IMR-90 (cell line): ENCODE results near the gene STK40. TPM values are rescaled to one million over a fixed set of nuclear protein-coding genes. Genes with fewer than 3 reads are reported as not detected.
A peak's percentile ranks its signal among the peaks of the same experiment; 100 is the strongest.

Source experiments
- ATAC-seq: fragments of 200-7000 bp; cut with Tn5 transposase; 2 replicates; pipeline ENCODE4 v1.9.1; 2020; ENCODE audit warnings: low read depth, mild to moderate bottlenecking, moderate library complexity
- BruUV-seq: library from RNA; stranded (reverse); fragments of 400-500 nt; replicated peaks from 2 replicates; lab custom pipeline; 2021; lab: Mats Ljungman, UMichigan
- CTCF ChIA-PET: fragments of 300-600 bp; formaldehyde crosslinking; extraction: SDS; loops from one replicate; lab custom pipeline; 2021; ENCODE audit warnings: antibody characterized with exemption; lab: Yijun Ruan, JAX
- POLR2A ChIA-PET: fragments of 300-600 bp; sonication (Branson Sonifier 250); formaldehyde crosslinking; loops from one replicate; lab custom pipeline; 2022; ENCODE audit warnings: antibody characterized with exemption; ENCODE audit not compliant: unreplicated experiment; lab: Charles Lee
- DNase-seq: peaks from one replicate; pipeline ENCODE4 v3.0.0; 2013
- H2AFZ ChIP-seq: replicated peaks from 2 replicates; pipeline ENCODE3; 2013; ENCODE audit warnings: low read length, mild to moderate bottlenecking; ENCODE audit not compliant: poor library complexity
- H2AK5ac ChIP-seq: 2 replicates; pipeline ENCODE4 v1.6.1; 2013; ENCODE audit warnings: low read depth, low read length, inconsistent platforms
- H2AK9ac ChIP-seq: replicated peaks from 2 replicates; pipeline ENCODE3; 2013; ENCODE audit warnings: mild to moderate bottlenecking, low read depth, low read length, moderate library complexity; ENCODE audit not compliant: poor library complexity
- H2BK120ac ChIP-seq: 2 replicates; pipeline ENCODE4 v1.6.1; 2013; ENCODE audit warnings: low read depth, low read length, inconsistent platforms
- H2BK15ac ChIP-seq: 3 replicates; pipeline ENCODE4 v1.6.1; 2013; ENCODE audit warnings: low read depth, low read length, inconsistent platforms
- H2BK20ac ChIP-seq: 2 replicates; pipeline ENCODE4 v1.6.1; 2013; ENCODE audit warnings: low read depth, mild to moderate bottlenecking, inconsistent platforms, low read length, moderate library complexity
- H2BK5ac ChIP-seq: 2 replicates; pipeline ENCODE4 v1.6.1; 2013; ENCODE audit warnings: mild to moderate bottlenecking, low read depth, low read length, inconsistent platforms; ENCODE audit not compliant: poor library complexity, severe bottlenecking
- H3K14ac ChIP-seq: replicated peaks from 2 replicates; pipeline ENCODE4 v1.6.1; 2013; ENCODE audit warnings: low read depth, low read length, inconsistent platforms
- H3K18ac ChIP-seq: 2 replicates; pipeline ENCODE4 v1.6.1; 2013; ENCODE audit warnings: low read depth, low read length, control low read depth
- H3K23ac ChIP-seq: 2 replicates; pipeline ENCODE4 v1.6.1; 2013; ENCODE audit warnings: low read depth, low read length, inconsistent platforms
- H3K27ac ChIP-seq: 2 replicates; pipeline ENCODE4 v1.5.1; 2013; ENCODE audit warnings: mild to moderate bottlenecking, control low read depth, low read length; ENCODE audit not compliant: insufficient read depth
- H3K27me3 ChIP-seq: 2 replicates; pipeline ENCODE4 v1.6.1; 2013; ENCODE audit warnings: low read length; ENCODE audit not compliant: control insufficient read depth, insufficient read depth
- H3K36me3 ChIP-seq: 2 replicates; pipeline ENCODE4 v1.6.1; 2013; ENCODE audit warnings: low read length, mixed read lengths; ENCODE audit not compliant: control insufficient read depth, insufficient read depth
- H3K4ac ChIP-seq: 2 replicates; pipeline ENCODE4 v1.6.1; 2013; ENCODE audit warnings: low read depth, low read length, inconsistent platforms
- H3K4me1 ChIP-seq: 2 replicates; pipeline ENCODE4 v1.6.1; 2013; ENCODE audit warnings: low read length, mixed read lengths; ENCODE audit not compliant: control insufficient read depth, insufficient read depth
- H3K4me2 ChIP-seq: 2 replicates; pipeline ENCODE4 v1.6.1; 2013; ENCODE audit warnings: low read depth, mild to moderate bottlenecking, control low read depth, low read length, moderate library complexity
- H3K4me3 ChIP-seq: 2 replicates; pipeline ENCODE4 v1.5.1; 2013; ENCODE audit warnings: low read depth, mild to moderate bottlenecking, control low read depth, low read length, moderate library complexity; ENCODE audit not compliant: insufficient read depth
- H3K56ac ChIP-seq: 2 replicates; pipeline ENCODE4 v1.6.1; 2013; ENCODE audit warnings: low read length, inconsistent platforms; ENCODE audit not compliant: insufficient read depth; ENCODE audit errors: extremely low read depth
- H3K79me1 ChIP-seq, 2 experiments: 2 replicates each; pipeline ENCODE4 v1.6.1; 2013; ENCODE audit warnings: low read length in 2 of 2, inconsistent platforms in 1 of 2, low read depth in 1 of 2
- H3K9ac ChIP-seq: 2 replicates; pipeline ENCODE4 v1.6.1; 2013; ENCODE audit warnings: low read depth, low read length, control low read depth
- H3K9me1 ChIP-seq: 2 replicates; pipeline ENCODE4 v1.6.1; 2013; ENCODE audit warnings: low read length, inconsistent platforms; ENCODE audit not compliant: insufficient read depth
- H3K9me3 ChIP-seq: 2 replicates; pipeline ENCODE4 v1.6.1; 2013; ENCODE audit warnings: low read length; ENCODE audit not compliant: control insufficient read depth, insufficient read depth
- H4K20me1 ChIP-seq: 2 replicates; pipeline ENCODE4 v1.6.1; 2013; ENCODE audit warnings: low read length, inconsistent platforms; ENCODE audit not compliant: insufficient read depth
- H4K5ac ChIP-seq: 2 replicates; pipeline ENCODE4 v1.6.1; 2013; ENCODE audit warnings: mild to moderate bottlenecking, low read depth, low read length, control low read depth
- H4K8ac ChIP-seq, 2 experiments: 2 replicates each; pipeline ENCODE4 v1.6.1; 2013; ENCODE audit warnings: low read depth in 2 of 2, low read length in 2 of 2, control low read depth in 1 of 2, inconsistent platforms in 1 of 2
- H4K91ac ChIP-seq: 2 replicates; pipeline ENCODE4 v1.6.1; 2013; ENCODE audit warnings: low read depth, low read length, inconsistent platforms; ENCODE audit not compliant: insufficient read depth
- BHLHE40 ChIP-seq: fragments of 150-350 bp; IDR thresholded peaks from 2 replicates; pipeline ENCODE4 v1.6.1; 2016; ENCODE audit warnings: mild to moderate bottlenecking, low read depth, low read length
- FOS ChIP-seq: fragments of 150-350 bp; IDR thresholded peaks from 2 replicates; pipeline ENCODE4 v1.6.1; 2016; ENCODE audit warnings: low read depth, low read length
- MAFK ChIP-seq: IDR thresholded peaks from 2 replicates; pipeline ENCODE4 v1.6.1; 2012; ENCODE audit warnings: low read depth, low read length, improper control_type of control experiment
- MAZ ChIP-seq: IDR thresholded peaks from 2 replicates; pipeline ENCODE4 v1.6.1; 2012; ENCODE audit warnings: low read depth, mild to moderate bottlenecking, low read length, improper control_type of control experiment, moderate library complexity, borderline replicate concordance
- WGBS, 2 experiments: methylation state at CpG; one replicate each; pipeline versions ENCODE4 v1.1.5 to v1.1.7; 2013; ENCODE audit warnings: missing lambda C conversion rate in 2 of 2; ENCODE audit not compliant: insufficient read length in 1 of 2; ENCODE audit errors: extremely low coverage in 2 of 2; 5-methylcytosine and 5-hydroxymethylcytosine counted together
- dilution Hi-C: fragments of 300-500 bp; cut with HindIII; formaldehyde crosslinking; loops from one replicate; pipeline ENCODE4 v1.14.3; 2018; ENCODE audit warnings: low sequenced_read_pairs; ENCODE audit not compliant: unreplicated experiment
- in situ Hi-C: fragments of 300-500 bp; cut with MboI; formaldehyde crosslinking; loops from 3 replicates; pipeline ENCODE4 v1.14.3; 2019; ENCODE audit warnings: low sequenced_read_pairs, inconsistent platforms, mixed read lengths
- intact Hi-C: fragments of 100-400 bp; cut with micrococcal nuclease; formaldehyde crosslinking; loops from 2 replicates; pipeline ENCODE4 v1.10.0; 2022
- polyA plus RNA-seq, 3 experiments: library from polyadenylated mRNA; depleted of rRNA; stranded (reverse); fragments of >200 nt; gene quantifications; 2 replicates each; pipeline ENCODE4 v1.2.3, GENCODE V29; 2012; ENCODE audit warnings: low replicate concordance in 1 of 3
- total RNA-seq: library from RNA; depleted of rRNA; stranded (reverse); fragments of >200 nt; gene quantifications from 2 replicates; pipeline ENCODE4 v1.2.3, GENCODE V29; 2012

STK40 gene
- total and polyA plus RNA-seq, 2 of the 4 experiments (the other 2 are of a cell fraction), result 16.0 to 29.9 TPM

DNA sequence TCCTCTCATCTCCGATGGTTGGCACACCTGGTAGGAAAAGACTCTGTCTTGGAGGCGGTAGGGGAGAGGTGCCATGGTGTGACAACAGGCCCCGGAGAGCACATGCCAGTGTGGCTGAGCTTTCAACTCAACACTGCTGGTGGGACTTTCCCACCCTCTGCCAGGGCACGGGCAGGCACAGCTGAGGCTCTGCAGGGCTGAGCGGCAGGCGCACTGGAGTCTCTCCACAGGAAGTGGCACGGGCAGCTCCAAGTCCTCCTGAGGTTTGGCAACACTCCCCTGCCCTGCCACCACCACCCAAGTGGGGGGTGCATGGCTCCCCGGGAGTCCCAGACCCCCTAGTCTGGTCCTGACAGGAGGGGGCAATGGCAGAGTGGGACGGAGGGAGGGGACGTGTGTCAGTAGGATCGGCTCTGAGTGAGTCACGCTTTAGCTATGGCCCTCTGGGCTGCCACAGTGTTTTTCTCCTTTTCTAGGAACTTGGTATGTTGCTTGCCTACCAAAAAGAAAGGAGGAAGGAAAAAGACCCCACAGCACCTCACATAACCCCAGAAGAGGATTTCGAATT, 35.0 kb downstream of the STK40 start:
- ChIA-PET CTCF (interaction anchor here (1.0 to 3.2 kb wide), 4 partner anchors 8 to 27 kb away, joined by 4 to 18 read pairs (median 10); partner anchors contain the start of gene EVA1B), POLR2A (interaction anchor here (1.2 kb wide), 1 partner anchor 36 kb away, joined by 3 read pairs; no protein-coding TSS in a partner anchor)
- Histone ChIP-seq H3K9me1 (peaks cover 37% of the 10 kb centered on the region), H2BK120ac (peak overlapping the region; percentile 99), H3K56ac (peak overlapping the region; percentile 97), H3K4me3 (no peak overlapping the region), H2BK15ac (peak overlapping the region; percentile 97), H3K4me1 (peaks cover 45% of the 10 kb centered on the region), H3K36me3 (peaks cover 49% of the 10 kb centered on the region), H2AK5ac (peak overlapping the region; percentile 99), H3K4ac (peak overlapping the region; percentile 100), H4K8ac (peak overlapping the region; percentile 78 to 98), H4K20me1 (no peaks in the 10 kb centered on the region), H3K4me2 (peak overlapping the region; percentile 53), H4K5ac (peak overlapping the region; percentile 77), H2BK20ac (peak overlapping the region; percentile 98), H3K79me1 (peaks cover 13 to 70% of the 10 kb centered on the region in 2 experiments; a peak in 3 of 4 replicates), H3K14ac (peak overlapping the region; percentile 98), H3K9me3 (no peaks in the 10 kb centered on the region), H3K27ac (peak overlapping the region; percentile 91), H2BK5ac (peak overlapping the region; percentile 99), H2AFZ (peak overlapping the region; percentile 86), H3K18ac (peak overlapping the region; percentile 81), H3K27me3 (no peaks in the 10 kb centered on the region), H2AK9ac (peak overlapping the region; percentile 100), H4K91ac (peak overlapping the region; percentile 100), H3K23ac (peak overlapping the region; percentile 99), H3K9ac (peak overlapping the region; percentile 50)
- in situ Hi-C loops, result no loop called here
- dilution Hi-C loops, result no loop called here
- DNase-seq (peak; percentile 80), ATAC-seq (peak; percentile 73)
- TF ChIP-seq MAFK (no peak), BHLHE40 (peak; percentile 47; the same call in 1 of the 2 replicates), FOS (peak; percentile 70), MAZ (peak; percentile 95)
- intact Hi-C loops, result loop anchor here (2.0 kb wide), 2 partner anchors 28 to 70 kb away; partner anchors contain the start of gene EVA1B
- no TSS peak for BruUV-seq
- 58% methylated on average over 2 of the region's 13 CpGs; no CpG with 5 or more reads in 1 of the 2 experiments for whole genome bisulfite sequencing, 2 experiments
